HG02623 (cell line): ENCODE results near the gene S100A10.

Source experiments
- ATAC-seq: cut with Tn5 transposase; IDR thresholded peaks from one replicate; pipeline ENCODE4 v1.9.1; 2021; ENCODE audit warnings: moderate library complexity; ENCODE audit not compliant: unreplicated experiment

Gene S100A10

GRCh38 chr1:151939141-151939540, 54.5 kb downstream of the S100A10 start:
- no peak for ATAC-seq

GRCh38 chr1:151936653-151937052, 57.0 kb downstream of the S100A10 start:
- no peak for ATAC-seq

GRCh38 chr1:151935894-151936602, 57.6 kb downstream of the S100A10 start:
- no peak for ATAC-seq

- no peak for ATAC-seq
Observed at GRCh38 chr1:151935154-151935553, 58.5 kb downstream of the S100A10 start.

- no peak for ATAC-seq
Observed at GRCh38 chr1:151934048-151934493, 59.6 kb downstream of the S100A10 start.
